GM18909 (cell line): Measurements from ENCODE around the gene TIMP2.

Experiments used
- ATAC-seq: cut with Tn5 transposase; IDR thresholded peaks from one replicate; pipeline ENCODE4 v1.9.1; 2021; ENCODE audit warnings: mild to moderate bottlenecking; ENCODE audit not compliant: unreplicated experiment, poor library complexity

The TIMP2 gene

DNA sequence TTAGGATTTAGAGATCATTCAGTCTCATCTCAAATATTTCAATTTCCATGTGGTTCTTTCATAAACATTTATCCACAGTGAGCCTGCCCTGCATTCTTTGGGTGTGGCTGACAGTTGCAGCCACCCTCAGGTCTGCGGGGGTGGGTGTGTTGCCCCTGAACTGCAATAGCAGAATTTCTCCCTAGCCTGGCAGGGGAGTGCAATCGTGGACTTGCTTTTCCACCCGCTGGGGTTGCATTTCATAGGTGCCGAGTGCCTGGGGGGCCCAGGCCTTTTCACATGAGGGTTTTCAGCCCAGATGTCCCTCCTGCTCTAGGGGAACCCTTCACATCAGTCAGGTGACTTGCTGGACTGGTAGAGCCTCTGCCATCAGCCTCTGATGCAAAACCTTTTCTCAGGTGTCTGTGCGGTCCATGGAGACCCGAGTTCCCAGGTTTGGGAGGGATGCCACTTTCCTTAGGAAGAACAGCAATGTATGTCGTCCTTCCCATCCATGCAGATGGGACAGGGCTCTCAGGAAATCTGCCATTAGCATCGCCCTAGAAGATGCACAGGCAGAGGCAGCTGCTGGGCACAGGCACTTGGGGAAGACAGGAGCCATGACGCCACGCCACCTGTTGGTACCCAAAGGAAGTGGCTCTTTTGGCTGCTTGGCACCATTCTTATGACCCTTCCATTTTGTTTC is 82.2 kb downstream of the TIMP2 start:
- ATAC-seq = no peak

- ATAC-seq = peak; percentile 88
Measured at GRCh38 chr17:78840780-78841611, 84.2 kb downstream of the TIMP2 start, which contains the start of gene USP36. Gene USP36, minus strand, starts transcription at chr17:78840814. Its CDS starts 4,451 bp downstream, at chr17:78836363.

GRCh38 chr17:78840530-78840779 is 84.7 kb downstream of the TIMP2 start:
- no peak for ATAC-seq

DNA sequence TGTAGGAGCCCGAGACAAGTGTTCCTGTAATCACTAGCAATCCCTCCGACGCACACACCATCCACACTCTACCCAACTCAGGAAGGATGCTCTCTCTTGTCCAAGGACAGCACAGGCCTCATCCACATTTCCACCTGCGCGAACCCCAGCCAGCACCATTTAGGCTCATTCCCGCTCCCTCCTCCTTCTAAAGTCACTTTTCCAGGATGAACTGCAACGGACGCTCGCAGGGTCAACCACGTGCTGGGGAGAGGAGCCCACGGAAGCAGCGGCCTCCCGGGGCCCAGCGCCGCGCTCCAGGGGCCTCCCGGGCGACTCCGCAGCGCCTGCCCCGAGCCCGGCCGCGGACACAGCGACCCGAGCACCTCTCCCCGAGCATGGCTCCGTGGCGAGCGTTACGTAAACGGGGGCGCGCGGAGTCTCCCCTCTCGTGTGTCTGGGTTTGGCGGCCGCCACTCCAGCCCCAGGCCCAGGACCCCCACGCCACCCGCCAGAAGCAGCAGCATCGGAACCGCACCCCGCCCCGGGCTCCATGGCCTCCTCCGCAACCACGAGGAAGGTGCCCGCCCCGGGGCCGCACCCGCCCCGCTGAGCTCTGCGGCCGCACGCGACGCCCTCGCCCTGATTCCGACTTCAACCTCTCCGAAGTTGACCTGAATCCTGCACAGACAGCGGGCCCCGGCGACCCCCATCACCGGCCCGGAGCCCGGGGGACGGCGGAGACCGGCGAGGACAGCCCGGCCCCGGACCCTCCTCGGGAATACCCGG is 85.2 kb downstream of the TIMP2 start:
- ATAC-seq = peak; percentile 1

DNA sequence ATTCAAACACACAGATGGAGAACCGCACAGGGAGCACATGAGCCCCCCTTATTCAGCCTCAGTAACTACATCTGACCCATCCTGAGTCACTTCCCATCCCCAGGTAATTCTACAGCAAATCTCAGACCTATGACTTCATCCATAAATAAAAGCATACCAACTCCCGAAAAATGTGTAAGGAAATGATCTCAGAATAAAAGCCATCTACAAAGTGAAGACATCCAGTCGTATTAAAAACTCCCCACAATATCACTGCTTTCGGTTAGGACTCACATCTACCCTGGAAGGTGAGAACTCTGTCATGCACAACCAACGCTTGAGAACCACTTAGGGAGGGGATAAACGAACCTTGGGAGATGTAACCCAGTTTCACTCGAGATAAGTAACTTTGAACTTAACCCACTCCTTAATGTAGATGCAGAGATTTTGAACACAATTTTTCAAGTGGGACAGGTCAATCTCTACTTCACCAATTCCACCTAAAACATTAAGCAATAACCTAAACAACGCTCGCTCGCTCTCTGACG is 85.9 kb downstream of the TIMP2 start:
- no peak for ATAC-seq

DNA sequence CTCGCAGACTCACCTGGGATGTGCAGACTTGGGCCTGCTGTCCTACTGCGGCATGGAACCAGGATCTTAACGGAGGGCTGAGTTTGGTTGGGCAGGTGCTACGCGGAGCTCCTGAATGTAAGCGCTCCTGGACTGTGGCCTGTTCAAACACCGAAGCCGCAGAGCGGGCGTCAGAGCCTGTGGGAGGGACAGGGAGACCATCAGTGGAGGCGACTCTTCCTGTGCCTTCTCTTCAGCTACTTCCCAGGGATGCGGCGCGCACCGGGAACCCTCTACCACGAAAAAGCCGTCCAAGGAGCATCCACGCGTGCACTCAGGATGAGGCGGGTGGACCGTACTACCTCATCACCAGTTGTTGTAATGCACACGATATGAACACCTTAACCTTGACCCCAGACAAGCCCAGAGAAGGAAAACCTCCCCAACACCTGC is 86.6 kb downstream of the TIMP2 start:
- no peak for ATAC-seq

DNA sequence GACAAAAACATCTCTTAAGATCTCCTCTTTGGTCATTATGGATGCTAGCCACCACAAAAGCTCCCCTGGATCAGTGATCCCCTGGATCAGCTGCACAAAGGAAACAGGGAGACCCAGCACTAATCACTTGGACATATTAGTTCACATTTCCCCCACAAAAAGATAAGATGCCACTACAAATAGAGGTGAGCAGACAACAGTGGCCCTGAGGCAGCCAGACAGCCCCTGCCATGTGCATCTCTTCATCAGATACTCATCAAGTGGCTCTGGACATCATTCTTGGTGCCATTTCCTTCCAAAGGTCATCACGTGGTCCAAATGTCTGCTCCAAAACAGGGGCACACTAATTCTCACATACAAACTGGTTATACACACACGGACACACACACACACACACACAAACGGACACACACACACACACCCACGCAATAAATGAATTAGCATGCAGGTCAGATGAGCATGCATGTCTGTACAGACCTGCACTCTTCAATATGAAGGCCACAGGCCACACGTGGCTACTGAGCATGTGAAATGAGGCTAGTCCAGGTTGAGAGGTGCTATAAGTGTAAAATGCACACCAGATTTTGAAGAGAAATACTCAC is 88.7 kb downstream of the TIMP2 start:
- ATAC-seq = no peak

DNA sequence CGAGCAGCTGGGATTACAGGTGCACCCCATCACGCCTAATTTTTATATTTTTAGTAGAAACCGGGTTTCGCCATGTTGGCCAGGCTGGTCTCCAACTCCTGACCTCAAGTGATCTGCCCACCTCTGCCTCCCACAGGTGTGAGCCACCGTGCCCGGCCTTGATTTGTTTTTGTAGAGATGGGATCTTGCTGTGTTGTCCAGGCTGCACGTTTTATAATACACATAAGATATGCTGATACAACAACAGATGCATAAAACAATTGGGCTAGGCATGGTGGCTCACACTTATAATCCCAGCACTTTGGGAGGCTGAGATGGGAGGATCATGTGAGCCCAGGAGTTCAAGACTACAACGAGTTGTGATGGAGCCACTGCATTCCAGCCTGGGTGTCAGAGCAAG is 90.6 kb downstream of the TIMP2 start:
- ATAC-seq = no peak

- no peak for ATAC-seq
Measured at GRCh38 chr17:78832541-78832810, 92.7 kb downstream of the TIMP2 start.

DNA sequence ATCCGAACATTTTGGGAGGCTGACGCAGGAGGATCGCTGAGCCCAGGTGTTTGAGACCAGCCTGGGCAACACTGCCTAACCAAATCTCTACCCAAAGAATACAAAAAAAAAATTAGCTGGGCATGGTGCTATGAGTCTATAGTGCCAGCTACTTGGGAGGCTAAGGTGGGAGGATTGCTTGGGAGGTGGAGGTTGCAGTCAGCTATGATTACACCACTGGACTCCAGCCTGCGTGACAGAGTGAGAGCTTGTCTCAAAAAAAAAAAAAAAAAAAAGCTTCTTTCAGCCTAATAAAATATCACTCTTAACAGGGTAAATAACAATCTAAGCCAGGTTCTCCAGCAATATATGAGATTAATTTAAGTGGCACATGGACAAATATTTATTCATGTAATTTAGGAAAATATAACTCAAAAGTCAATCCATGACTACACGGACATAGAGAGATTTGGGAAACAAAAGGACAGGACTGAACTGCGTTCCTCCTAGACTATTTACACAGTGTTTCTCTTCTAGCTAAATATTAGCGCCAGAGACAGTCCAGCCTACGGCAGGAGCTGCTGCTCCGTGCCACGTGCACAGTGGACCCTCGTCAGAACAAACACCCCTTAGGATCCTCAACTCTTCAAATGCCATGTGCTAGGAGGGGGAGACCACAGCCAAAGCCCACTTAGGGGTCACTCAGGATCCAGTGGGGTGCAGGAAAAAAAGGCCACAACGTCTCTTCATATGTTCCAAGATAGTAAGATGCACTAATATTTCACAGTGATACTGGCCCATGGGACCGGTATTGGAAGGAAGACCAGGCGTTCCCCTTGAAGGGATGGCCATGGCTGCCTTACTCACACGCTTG is 93.3 kb downstream of the TIMP2 start:
- no peak for ATAC-seq

GRCh38 chr17:78829477-78829876 is 95.7 kb downstream of the TIMP2 start:
- ATAC-seq = no peak

DNA sequence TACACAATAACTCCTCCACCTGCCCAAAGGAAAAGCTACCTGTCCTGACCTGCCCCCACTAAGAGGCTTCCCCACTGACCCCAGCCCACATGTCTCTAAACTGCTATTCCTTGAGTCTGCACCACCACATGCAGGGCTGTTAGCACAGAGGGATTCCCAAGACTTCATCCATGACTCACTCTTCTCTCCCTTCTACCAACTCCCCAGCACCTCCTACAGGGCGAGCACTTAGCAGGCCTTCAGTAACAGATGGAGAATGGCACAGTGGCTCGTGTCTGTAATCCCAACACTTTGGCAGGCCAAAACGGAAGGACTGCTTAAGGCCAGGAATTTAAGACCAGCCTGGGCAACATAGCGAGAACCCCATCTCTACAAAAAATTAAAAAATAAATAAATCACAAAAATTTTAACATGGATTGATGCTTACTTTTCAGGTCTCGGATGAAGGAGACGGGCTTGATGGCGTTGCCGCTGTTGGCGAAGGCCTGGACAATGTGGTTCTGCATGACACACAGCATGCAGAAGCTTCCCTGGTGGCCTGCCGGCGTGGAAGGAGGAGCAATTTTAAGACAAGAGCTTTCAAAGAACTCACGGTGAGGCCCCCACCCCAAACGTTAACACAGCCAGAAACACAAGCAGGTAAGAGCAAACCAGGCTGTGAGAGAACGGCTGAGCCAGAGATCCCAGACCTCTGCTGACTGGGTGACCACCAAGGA is 96.6 kb downstream of the TIMP2 start:
- no peak for ATAC-seq

DNA sequence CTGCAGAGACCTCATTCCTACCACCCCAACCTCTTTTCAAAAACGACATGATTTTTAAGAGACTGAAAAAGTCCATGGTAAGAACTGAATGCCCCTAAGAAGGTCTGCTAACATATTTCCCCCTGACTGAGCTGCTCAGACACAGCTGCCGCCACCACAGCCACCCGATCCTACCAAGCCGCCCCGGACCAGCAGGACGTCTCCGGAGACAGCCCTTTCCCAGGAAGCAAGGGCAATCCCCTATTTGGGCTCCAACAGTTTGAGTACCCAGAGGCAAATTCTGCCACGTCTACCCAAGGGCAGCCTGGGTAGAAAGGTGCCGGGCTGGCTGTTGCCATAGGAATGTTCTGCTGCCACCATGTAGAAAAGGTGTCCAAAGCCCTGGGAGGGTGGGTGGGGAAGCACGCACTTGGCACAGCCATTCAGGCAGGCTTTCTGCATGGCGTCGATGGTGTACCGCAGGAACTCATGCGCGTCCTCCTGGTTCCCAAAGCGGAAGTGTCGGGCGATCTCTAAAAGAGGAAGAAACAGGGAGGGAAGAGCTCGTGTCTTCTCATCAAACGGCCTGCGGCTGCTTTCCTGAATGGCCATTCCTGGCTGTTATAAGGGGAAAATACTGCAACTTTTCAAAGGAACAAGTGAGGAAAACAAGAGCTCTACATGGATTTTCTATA is 98.2 kb downstream of the TIMP2 start:
- ATAC-seq = no peak

DNA sequence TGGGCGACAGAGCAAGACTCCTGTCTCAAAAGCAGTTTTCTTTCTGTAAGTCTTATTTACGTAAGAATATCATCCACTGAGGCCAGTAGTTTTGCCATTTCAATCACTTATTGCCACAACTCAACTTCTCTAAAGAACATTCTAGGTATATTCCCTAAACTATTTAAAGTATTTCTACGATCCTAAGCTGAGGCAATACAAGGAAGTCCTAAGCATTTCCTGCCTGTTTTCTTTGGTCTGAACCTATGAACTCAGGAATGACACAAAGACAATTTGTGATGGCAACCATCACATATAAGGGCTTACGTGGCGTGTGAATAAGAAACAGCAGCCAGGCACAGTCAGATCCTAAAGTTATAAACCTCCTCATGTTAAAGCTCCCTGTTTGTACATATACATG is 98.8 kb downstream of the TIMP2 start:
- ATAC-seq = no peak

GRCh38 chr17:78825696-78826095 is 99.5 kb downstream of the TIMP2 start:
- no peak for ATAC-seq

- ATAC-seq = no peak
Measured at GRCh38 chr17:78824240-78824639, 100.9 kb downstream of the TIMP2 start.

- ATAC-seq = no peak
Measured at GRCh38 chr17:78823282-78824046, 101.7 kb downstream of the TIMP2 start.

DNA sequence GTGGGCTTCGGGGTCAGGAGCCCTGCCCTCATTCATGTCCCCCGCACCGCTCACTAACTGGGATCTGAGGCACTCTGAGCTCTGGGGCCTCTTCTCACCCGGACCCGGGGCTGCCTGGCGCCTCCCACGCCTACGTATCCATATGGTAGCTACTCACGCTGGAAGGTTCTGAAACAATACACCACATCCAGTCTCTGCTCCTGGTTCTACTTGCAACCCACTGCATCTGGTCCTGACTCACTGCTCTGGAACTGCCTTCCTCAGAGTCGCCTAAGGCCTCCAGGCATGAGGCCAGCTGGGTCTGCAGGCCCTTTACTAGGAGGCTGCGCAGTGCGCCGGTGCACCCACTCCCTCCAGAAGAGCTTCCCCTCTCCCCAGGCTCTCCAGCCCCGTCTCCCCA is 102.6 kb downstream of the TIMP2 start:
- no peak for ATAC-seq
